Hypothalamus (tissue), 51 donors: ENCODE data around the gene CLRN3.

Experiments used
- DNase-seq, 51 donors: peaks; one replicate each; lab custom pipeline; 2025; lab: John Stamatoyannopoulos, UW

The CLRN3 gene

DNA sequence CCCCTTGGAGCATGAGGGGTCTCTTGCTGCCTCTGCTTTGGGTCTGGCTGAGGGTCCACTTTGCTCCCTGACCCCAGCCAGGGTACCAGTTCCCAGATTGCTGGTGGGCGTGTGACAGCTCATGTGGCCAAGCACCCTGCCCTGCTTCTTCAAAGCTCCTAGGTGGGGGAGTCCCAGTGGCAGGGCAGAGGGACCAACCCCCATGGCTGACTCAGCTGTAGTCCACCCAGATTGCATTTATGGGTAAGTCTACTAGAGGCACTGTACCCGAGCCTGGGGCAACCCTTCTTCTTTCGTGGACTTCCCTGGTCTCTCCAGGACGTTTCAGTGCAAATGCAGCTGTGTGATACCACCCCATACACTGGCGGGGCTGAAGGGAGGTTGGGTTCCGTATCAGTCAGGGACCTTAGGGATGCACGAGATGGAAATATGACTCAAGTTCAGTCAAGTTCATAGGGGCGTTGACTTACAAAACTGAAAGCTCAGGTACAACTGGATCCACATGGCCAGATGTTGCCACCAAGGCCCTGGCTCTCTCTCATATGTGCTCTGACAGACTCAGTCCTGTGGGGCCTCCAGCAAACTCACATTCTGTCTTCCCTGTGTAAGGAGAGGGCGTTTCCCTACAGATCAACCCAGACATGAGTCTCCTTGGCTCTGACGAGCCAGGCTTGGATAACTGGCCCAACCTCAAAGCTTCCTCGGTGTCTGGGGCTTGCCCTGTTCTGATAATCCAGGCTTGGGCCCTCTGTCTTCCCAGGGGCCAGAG is 27.7 kb upstream of the CLRN3 start:
- no peak for DNase-seq

DNA sequence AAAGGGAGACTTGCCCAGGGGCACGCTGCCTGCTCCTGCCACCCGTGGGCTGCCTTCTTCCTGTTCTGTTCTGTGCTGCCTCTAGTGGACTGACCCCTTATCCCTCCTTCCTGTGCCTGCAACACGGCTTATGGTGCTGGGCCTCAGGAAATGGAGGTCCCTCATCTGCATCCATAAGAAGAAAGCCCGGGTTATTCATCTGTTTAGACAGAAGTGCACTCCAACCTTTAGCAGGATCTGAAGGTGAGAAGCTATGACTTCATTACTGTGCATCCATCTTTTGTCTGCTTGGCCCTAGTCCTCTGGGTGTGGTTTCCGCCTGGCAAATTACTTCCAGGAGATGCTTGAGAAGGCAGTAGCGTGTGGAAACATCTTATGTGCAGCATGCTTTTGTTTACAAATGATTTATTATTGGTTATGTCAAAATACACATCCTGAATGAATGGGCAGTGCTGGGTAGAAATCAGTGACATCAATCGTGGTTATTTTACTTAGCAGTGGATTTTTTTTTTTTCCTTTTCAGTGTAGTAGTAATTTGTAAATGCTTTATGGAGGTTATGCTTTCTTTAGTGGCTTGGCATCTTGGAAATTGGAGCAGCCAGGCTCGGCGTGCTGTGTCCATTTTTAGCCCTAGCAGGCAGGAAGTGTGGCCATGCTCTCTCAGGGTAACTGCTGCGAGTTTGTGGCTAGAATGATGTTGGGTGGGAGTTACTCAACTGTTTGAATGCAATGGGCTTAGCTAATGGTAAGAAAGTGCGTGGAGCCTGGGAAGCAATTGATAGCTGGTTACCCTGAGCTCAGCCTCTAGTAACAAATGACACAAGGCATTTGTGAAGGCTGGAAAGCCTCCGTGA is 26.9 kb upstream of the CLRN3 start:
- DNase-seq: peak in 18 of 51 donors; percentile 24 to 51 (median 36)

DNA sequence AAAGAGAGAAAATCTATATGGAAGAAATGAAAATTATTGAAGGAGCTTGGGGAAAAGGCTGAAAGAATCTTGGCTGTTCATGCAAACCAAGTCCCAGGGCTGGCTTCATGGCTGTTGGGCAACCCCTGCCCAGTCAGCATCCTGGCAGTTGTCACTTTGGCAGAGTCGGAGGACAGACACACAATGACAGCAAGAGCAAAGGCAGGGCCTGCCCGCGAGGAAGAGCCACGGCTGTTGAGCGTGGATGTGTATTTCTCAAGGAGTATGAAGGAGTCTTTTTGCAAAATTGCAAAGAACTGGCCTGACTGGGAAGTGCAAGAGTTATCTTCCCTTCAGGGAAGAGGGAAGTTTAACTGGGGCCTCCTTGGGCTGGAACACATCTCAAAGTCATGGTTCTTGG is 25.8 kb upstream of the CLRN3 start:
- peak in 14 of 51 donors; percentile 21 to 63 (median 44) for DNase-seq

DNA sequence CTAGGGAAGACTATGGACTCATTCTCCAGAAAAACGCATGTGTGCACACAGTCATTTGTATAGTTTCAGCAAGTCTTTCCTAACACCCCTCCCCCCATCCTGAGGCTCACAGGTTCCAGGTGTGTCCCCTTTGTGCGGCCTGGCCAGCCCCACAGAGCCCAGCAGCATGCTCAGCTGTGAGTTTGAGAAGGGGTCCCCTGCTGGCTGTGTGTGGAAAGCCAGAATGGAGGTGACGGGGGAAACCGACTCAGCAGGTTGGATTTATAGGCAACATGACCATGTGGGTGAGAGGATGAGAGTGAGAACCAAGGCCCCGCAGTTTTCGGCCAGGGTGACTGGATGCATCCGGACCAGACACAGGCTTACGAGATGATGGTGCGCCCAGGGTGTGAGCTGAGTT is 24.1 kb upstream of the CLRN3 start:
- no peak for DNase-seq

DNA sequence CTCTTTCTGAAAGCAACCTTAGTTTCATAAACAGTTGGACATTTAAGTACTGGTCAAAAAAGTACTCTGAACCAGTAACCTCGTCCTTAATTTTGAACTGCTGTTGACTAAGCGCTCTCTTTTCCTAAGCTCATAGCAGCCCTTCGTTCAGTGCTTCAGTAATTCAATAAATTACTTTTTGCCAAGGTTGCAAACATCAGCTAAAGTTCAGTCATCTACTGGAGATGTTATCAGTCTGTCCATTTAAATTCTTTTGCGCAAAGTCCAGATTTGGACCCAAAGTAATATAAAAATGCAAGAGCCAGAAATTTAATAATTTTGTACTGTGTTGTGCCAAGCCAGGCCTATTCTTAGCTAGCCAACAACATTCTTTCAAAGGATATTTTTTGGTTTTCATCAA is 22.6 kb upstream of the CLRN3 start:
- DNase-seq: no peak

DNA sequence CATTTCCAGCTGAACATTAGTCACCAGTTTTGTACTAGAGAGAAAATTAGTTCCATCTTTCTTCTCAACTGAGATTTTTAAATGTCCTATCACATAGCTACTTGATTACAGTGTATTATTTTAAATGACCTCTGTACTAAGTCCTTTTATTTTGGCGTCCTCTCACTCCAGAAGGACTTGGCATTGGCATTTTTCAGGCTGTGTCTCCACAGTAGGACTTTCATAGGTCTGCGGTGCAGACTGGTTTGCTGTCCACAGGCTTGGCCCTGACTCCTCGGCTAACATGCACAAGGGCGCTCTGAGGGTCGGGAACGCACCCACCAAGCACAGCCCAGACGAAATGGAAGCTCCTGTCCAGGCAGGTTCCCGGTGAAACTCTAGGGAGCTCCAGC is 20.6 kb upstream of the CLRN3 start:
- no peak for DNase-seq

DNA sequence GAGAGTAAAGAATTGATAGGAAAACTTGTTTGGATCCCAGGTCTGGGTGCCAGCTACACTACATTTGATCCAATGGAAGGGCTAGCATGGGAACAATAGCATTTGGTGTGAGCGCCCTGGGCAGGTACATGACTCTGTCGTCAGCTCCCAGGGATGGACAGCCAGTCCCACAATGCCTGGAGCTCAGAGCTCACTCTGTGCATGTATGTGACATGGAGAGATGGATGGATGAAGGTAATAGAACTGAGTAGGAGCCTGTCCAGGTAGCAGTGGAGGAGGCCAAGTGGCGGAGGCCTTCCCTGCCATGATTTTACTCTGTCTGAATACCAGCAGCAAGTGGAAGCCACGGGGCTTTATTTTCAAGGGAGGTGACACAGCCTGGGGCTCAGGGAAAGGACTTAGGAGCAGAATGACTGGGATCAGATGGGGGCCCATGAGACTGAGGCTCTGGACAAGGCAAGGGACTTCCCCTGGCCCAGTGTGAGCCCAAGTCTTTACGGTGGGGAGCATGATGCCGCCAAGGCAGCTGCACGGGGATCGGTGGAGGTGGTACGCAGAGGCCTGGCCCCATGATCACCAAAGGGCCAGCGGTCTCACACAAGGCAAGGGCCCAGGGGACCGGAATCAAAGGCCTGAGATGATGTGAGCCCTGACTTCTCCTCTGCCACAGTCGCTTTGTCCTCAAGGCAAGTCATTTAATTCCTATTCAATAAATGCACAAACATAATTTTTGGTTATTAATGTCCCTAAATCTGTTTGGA is 20.0 kb upstream of the CLRN3 start:
- no peak for DNase-seq

DNA sequence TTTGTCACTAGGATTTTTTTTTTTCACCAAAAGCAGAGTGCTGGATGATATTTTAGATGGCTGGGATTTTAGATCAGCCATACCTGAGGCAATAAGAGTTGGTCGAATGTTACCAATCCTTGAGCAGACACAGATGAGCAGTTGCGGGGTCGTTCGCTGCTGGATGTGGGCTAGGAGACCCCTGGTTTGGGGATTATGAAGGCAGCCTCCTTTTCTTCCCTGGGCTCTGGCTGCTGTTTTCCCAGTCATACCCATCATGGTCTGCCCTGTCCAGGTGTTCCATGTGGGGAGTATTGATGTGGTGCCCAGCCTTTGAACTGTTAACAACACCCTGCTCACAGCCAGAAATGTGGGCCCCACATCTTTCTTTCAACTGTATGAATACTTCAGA is 19.1 kb upstream of the CLRN3 start:
- no peak for DNase-seq

DNA sequence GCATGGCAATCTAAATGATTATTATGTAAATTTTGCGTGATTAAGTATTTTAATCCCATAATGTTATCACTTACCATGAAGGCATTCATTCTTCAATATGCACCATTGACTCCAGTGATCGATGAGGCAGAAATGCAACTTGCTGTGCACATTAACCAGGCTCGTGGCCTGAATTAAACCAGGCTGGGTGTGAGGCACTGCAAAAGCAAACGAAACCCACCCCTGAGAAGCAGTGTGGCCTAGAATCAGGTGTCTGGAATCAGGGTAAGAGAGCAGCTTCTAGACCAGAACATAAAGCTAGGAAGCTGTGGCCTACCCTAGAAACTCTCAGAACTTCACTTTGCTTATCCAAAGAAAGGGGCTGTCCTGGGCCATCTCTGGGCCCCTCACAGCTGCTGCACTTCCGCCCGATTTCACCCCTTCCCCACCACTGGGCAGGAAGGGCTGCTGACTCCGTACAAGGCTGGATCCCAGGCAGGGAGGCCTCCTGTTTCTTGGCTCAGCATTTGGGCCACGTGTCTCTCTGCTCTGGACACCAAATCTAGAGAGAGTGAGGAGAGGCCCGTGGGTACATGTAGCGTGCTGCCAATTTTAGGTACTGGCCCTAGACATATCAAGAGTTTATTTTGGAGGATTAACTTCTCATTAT is 18.6 kb upstream of the CLRN3 start:
- DNase-seq: peak in 2 of 51 donors; percentile 31 to 37

DNA sequence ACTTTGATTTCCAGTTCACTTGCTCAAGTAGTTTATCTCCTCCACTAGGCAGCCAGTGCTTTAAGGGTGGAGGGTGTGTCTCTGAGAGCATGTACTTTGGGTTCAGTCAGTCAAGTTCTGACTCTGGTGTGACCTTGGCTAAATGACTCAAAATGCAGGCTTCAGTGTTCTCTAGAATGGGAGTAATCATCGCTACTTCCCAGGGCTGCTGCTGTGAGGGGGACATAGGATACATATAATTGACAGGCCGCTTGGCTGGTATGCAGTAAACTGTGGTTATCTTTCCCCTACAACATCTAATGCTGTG is 17.7 kb upstream of the CLRN3 start:
- DNase-seq: no peak

DNA sequence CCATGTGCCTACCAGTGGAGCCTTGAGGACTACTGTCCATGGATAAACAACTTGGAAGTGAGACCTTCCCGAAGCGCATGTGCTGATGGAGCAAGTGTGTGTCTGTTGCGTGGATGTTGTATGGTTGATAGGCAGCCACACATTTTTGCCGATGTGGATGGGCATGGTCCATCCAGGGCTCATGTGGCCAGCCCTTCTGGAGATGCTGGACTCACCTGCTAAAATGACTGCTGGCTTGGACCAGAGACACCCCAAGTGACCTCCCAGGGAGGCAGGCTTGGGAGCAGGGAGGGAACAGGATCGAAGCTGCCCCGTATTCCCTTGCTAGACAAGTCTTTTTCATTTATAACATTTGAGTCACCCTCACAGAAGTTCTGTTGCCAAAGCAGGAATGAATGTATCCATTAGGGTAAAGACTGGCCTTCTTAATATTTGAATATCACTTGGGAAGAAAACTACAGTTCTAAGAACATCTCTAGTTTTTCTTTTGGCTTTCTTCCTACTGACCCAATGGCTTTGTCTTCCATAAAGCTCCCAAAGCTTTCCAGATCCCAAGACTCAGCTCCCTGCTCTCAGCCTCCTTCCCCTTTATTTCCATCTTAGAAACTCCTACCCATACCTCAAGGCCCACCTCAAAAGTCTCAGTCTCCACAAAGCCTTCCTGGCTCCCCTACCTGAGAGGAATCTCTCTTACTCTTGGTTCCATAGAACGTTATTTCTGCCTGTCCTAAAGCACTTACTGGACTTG is 17.1 kb upstream of the CLRN3 start:
- no peak for DNase-seq

DNA sequence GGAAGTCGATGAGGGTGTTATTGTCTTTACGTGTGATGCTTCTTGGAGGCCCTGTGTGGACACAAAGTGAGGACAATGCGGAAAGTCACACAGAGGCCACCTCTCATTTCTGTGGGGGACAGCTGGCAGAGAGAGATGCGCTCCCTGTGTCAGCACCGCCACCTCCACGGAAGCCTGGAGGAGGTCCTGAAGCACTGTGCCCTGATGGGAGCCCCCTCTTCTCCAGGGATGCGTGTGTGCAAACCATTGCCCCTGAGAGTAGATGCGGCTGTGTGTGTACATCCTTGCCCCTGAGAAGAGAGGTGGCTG is 16.2 kb upstream of the CLRN3 start:
- DNase-seq: no peak

DNA sequence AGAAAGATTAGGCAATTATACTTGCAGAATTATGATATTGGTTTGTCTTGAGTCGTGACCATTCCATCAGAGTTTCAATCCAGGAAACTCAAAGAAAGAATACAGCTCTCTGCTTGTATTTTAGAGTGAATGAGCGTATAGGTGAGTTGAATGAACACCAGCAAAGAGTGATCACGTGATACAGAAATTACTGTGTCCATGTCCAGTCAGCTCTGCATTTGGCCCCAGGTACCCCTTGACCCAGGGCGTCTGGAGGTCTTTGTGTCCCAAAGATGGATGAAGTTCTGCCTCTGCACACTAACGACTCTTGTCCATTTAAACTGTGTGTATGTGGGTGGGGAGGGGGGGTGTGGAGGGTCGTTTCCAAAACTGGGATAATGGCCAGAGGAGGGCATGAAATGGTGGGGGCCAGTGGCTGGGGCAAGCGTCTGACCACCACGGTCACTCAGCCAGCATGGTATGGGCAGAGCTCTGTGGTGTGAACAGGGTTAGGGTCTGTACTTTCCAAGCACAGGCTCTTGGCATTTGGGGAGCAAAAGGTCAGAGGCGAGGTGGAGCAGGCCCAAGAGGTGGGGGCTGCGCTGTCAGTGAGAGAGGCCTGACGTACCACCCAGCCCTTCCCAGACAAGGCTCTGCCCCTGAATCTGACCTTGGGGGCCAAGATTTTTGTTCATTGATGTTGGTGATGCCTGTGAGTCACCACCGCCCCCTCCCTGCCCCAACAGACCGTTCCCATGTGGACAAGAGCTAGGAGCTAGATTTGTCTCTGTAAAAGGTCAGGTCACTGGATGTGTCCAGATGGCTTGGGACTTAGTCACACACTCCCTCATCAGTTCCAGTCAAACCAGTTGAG is 15.6 kb upstream of the CLRN3 start:
- peak in 1 of 51 donors; percentile 44 for DNase-seq

DNA sequence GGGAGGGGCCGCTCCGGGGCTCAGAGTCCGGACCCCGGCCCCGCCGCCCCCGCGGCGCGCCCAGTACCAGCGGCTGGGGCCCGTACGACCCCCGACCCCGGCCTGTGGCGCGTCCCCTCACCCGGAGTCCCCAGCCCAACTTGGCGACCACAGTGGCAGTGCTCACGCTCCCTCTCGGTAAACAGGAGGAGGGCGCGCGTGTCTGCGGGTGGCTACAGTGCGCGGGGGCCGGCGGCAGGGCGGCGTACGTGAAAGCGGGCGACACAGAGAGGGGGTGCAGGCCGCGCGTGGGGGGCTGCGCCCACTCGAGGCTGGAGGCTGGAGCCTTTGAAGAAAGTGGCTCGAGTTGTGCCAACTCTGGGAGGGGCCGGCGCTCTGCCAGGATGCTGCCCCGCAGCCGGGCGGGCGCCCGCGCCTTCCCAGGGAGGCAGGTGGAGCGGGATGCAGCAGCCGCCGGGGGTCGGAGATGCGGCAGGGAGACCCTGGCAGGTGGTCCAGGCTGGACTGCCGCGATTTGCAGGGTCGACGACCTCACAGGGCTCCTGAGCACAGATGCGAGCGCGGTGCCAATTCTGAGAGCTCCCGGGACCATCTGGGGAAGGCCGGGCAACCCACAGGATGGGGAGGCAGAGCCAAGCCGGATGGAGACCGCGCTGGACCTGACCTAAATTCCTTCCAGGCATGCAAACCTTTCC is 14.8 kb upstream of the CLRN3 start:
- peak in 27 of 51 donors; percentile 20 to 68 (median 44) for DNase-seq

DNA sequence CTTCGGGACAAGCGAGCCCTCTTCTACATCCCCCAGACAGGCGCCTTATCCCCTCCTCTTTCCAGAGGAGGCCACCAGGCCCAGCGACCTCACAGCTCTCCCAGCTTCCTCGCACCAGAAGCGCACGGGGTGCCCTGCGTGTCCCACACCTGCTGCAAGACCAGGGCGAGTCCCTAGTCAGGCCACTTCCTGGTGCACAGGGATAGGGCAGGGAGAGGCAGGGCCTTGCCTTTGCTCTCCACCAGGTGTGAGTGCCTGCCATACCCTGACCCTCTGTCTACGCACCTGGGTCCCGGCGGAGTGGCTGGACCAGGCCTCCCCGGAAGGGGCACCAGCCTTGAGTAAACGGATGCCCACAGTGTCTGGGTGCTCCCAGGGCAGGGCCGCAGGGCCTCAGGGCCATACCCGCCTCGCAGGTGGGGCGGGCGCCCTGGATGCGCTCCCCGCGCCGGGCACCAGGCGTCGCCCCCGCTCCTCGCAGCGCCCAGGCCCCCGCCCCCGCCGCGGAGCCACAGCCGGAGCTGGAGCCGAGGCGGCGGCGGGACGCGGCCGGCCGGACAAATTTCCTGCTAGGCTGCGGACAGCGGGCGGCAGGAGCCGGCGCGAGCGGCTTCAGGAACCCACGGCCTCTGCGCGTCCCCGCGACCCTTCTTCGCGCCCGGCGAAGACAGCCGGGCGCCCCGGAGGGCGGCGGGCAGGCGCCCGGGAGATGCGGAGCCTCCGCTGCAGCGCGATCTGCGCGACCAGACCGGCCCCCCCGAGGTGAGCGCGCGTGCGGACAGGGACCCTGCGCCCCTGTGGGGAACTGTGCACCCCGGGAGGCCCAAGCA is 14.0 kb upstream of the CLRN3 start, which contains the start of gene PTPRE:
TSS of gene PTPRE (plus strand) at position 556 of the 830 bp plus-strand sequence. CDS start 133,779 bp downstream, outside the sequence.
- DNase-seq: peak in 40 of 51 donors; percentile 18 to 83 (median 60)

DNA sequence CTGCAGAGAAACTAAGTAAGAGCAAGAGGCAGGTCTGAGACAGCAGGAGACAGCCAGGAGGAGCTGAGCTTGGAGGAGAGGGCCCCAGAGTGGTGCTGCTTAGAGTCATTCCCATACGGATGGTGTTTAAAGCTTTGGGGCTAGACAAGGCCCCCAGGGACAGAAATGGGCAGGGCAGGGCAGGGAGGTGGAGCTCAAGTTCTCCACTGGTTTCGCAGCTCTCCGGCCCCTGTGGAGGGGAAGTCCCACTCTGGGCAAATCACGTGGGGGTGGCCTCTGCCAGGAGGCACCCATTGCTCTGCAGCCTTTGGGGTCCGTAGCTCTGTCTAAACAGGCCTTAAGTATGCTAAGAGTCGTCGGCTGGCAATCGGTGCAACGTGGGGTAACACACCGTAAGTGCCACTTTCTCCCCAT is 13.1 kb upstream of the CLRN3 start:
- DNase-seq: no peak

DNA sequence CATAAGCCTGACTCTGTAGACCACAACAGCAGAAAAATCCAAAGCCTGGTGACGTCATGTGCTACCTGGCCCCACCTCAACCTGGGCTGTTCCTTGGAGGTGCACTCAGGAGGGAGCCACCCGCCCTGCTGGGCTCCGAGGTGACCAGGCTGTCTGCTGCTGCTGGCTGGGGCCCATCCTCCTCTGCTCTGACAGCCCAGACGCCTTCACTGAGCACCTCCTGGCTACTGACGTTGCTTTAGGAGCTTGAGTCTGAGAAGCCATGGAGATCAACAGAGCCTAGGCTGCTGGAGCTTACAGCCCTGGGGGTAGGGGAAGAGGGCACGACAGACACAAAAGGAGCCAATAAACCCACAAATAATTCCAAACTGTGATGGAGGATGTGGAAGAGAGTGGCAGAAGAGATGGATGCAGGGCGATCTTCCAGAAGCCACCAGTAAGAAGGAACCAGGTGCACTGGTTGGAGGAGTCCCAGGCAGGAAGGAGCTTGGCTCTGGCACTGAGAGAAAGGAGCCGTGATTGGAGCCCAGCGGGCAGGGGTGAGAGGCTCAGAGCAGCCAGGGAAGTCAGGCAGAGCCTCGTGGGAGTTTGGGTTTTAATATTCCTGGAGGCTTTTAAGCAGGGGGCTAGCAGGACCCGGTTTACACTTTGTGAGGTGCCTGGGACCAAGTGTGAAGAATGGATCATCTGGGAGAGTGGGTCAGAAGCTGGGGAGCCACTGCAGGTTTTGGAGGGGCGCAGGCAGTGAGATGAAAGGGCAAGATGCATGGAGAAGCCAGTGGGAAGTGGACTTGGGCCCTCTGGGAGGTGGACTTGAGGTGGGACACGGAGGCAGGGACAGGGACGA is 12.5 kb upstream of the CLRN3 start:
- DNase-seq: no peak
